ENCODE data around the gene RUNX2. TPM values are rescaled to one million over a fixed set of nuclear protein-coding genes. Genes with fewer than 3 reads are reported as not detected.

RUNX2 gene
- 9.0 and 18.3 TPM in 2 replicates for total RNA-seq

GRCh38 chr6:45327956-45328522 lies at the start of gene RUNX2:
Gene RUNX2, plus strand, starts transcription at chr6:45328330. Its CDS starts 397 bp downstream, at chr6:45328727.

GRCh38 chr6:45377554-45378333 lies 49.6 kb downstream of the RUNX2 start, which contains the start of gene SUPT3H:
Gene SUPT3H, minus strand, starts transcription at chr6:45377934.

Other genes starting within 250 kb of the RUNX2 start
- gene SUPT3H, start 49.6 kb downstream of the RUNX2 start, total RNA-seq: 8.4 and 12.5 TPM in 2 replicates